K562 (cell line): ENCODE data around the gene FABP2. TPM values are rescaled to one million over a fixed set of nuclear protein-coding genes. Genes with fewer than 3 reads are reported as not detected.

ENCODE experiments used
- ATAC-seq: fragments of 200-7000 bp; cut with Tn5 transposase; 3 replicates; pipeline ENCODE4 v1.9.1; 2020; ENCODE audit warnings: moderate library complexity
- BruUV-seq: library from RNA; stranded (reverse); fragments of 400-500 nt; replicated peaks from 2 replicates; lab custom pipeline; 2021; lab: Mats Ljungman, UMichigan
- CTCF ChIA-PET: fragments of 300-600 bp; formaldehyde crosslinking; extraction: SDS; loops from one replicate; lab custom pipeline; 2021; ENCODE audit warnings: low intra/inter-chr PET ratio; lab: Yijun Ruan, JAX
- POLR2A ChIA-PET: fragments of 300-600, 350-650 bp; sonication (Branson Sonifier 250); formaldehyde crosslinking; extraction: SDS; loops from one replicate; lab custom pipeline; 2021; ENCODE audit warnings: antibody characterized with exemption, inconsistent platforms; lab: Yijun Ruan, JAX
- DNase-seq, 4 experiments: peaks; one replicate each; pipeline versions ENCODE4 v3.0.0 to v3.0.0-alpha.2; 2011 to 2018; ENCODE audit warnings: low spot score in 3 of 4, mixed read lengths in 3 of 4; ENCODE audit errors: extremely low read depth in 1 of 4
- FAIRE-seq: peaks from 2 replicates; lab custom pipeline; 2011; peaks lifted over from hg19 to GRCh38; lab: Jason Lieb, UNC
- H2AFZ ChIP-seq: 2 replicates; pipeline ENCODE4 v1.6.0; 2011; ENCODE audit warnings: low read depth, low read length, control low read depth, inconsistent platforms
- H3K27ac ChIP-seq: fragments of 200-600 bp; 3 replicates; pipeline ENCODE4 v1.8.0; 2011; ENCODE audit warnings: low read depth, mild to moderate bottlenecking, control low read depth, inconsistent platforms, low read length, moderate library complexity, mixed read lengths; ENCODE audit errors: extremely low read depth
- H3K27me3 ChIP-seq, 2 experiments: fragments of 300-600 bp in 1 of 2; 2 replicates in 1 of 2; 3 replicates in 1 of 2; pipeline versions ENCODE4 v1.6.0 to v1.8.0; 2011; ENCODE audit warnings: inconsistent platforms in 2 of 2, low read length in 2 of 2, mild to moderate bottlenecking in 1 of 2, mixed read lengths in 1 of 2, moderate library complexity in 1 of 2; ENCODE audit not compliant: control insufficient read depth in 2 of 2, insufficient read depth in 2 of 2
- H3K36me3 ChIP-seq: fragments of 300-600 bp; 3 replicates; pipeline ENCODE4 v1.8.0; 2011; ENCODE audit warnings: mild to moderate bottlenecking, low read length, inconsistent platforms; ENCODE audit not compliant: control insufficient read depth, insufficient read depth
- H3K4me1 ChIP-seq, 2 experiments: fragments of 200-600 bp in 1 of 2; replicated peaks in 1 of 2; 2 replicates in 1 of 2; 3 replicates in 1 of 2; pipeline versions ENCODE4 v1.5.1 to v1.8.0; 2011; ENCODE audit warnings: inconsistent platforms in 2 of 2, low read length in 2 of 2, mild to moderate bottlenecking in 1 of 2, mixed read lengths in 1 of 2, moderate library complexity in 1 of 2; ENCODE audit not compliant: control insufficient read depth in 2 of 2, insufficient read depth in 2 of 2
- H3K4me2 ChIP-seq: 2 replicates; pipeline ENCODE4 v1.6.1; 2011; ENCODE audit warnings: low read length, control low read depth, inconsistent platforms, mixed read lengths; ENCODE audit not compliant: insufficient read depth
- H3K4me3 ChIP-seq: fragments of 200-600 bp; sonication (generic), shearing (Covaris generic); 2 replicates; pipeline ENCODE4 v1.5.1; 2016; ENCODE audit warnings: control low read depth, inconsistent platforms
- H3K79me2 ChIP-seq: fragments of 200-600 bp; 3 replicates; pipeline ENCODE4 v1.8.0; 2011; ENCODE audit warnings: low read length, inconsistent platforms; ENCODE audit not compliant: control insufficient read depth, insufficient read depth
- H3K9ac ChIP-seq, 2 experiments: 2 replicates each; pipeline versions ENCODE4 v1.6.0 to v1.6.1; 2011; ENCODE audit warnings: low read depth in 2 of 2, low read length in 2 of 2, control low read depth in 1 of 2, inconsistent platforms in 1 of 2, mild to moderate bottlenecking in 1 of 2, mixed read lengths in 1 of 2; ENCODE audit not compliant: insufficient read depth in 1 of 2
- H3K9me1 ChIP-seq: one replicate; pipeline ENCODE4 v1.6.0; 2011; ENCODE audit warnings: inconsistent platforms, mild to moderate bottlenecking, low read length, moderate library complexity; ENCODE audit not compliant: control insufficient read depth, insufficient read depth
- H3K9me3 ChIP-seq: replicated peaks from 2 replicates; pipeline ENCODE4 v1.5.1; 2011; ENCODE audit warnings: low read depth, low read length, inconsistent platforms; ENCODE audit not compliant: control insufficient read depth, insufficient read depth
- H4K20me1 ChIP-seq: replicated peaks from 2 replicates; pipeline ENCODE4 v1.6.1; 2011; ENCODE audit warnings: low read length, inconsistent platforms, mixed read lengths; ENCODE audit not compliant: control insufficient read depth, insufficient read depth
- BHLHE40 ChIP-seq: IDR thresholded peaks from 2 replicates; pipeline ENCODE4 v1.6.1; 2011; ENCODE audit warnings: low read length, improper control_type of control experiment
- CREM ChIP-seq: IDR thresholded peaks from 2 replicates; pipeline ENCODE4 v1.6.1; 2014; ENCODE audit warnings: antibody characterized with exemption, low read depth
- CSDE1 ChIP-seq, 2 experiments: fragments of 450-650 bp; IDR thresholded peaks; 2 replicates each; pipeline ENCODE4 v1.6.1; 2016; ENCODE audit warnings: mild to moderate bottlenecking in 1 of 2
- ELF1 ChIP-seq: fragments of 200-800 bp; sonication (Bioruptor generic); IDR thresholded peaks from 2 replicates; pipeline ENCODE4 v1.6.1; 2016; ENCODE audit warnings: missing genetic modification characterization, missing compliant biosample characterization
- FOXK2 ChIP-seq, 2 experiments: fragments of 450-650 bp; IDR thresholded peaks in 1 of 2; conservative IDR thresholded peaks in 1 of 2; 2 replicates each; pipeline ENCODE4 v1.6.1; 2016; ENCODE audit warnings: low read depth in 2 of 2, mild to moderate bottlenecking in 1 of 2
- PHB2 ChIP-seq: fragments of 450-650 bp; IDR thresholded peaks from 2 replicates; pipeline ENCODE4 v1.6.1; 2017; ENCODE audit warnings: low read depth
- POLR3G ChIP-seq: IDR thresholded peaks from 2 replicates; pipeline ENCODE4 v1.6.1; 2011; ENCODE audit not compliant: insufficient read length, insufficient replicate concordance; ENCODE audit errors: extremely low read depth
- TBL1XR1 ChIP-seq, 2 experiments: IDR thresholded peaks; 2 replicates each; pipeline ENCODE4 v1.6.1; 2012; ENCODE audit warnings: improper control_type of control experiment in 2 of 2, low read length in 2 of 2, mild to moderate bottlenecking in 1 of 2
- ZNF561 ChIP-seq: fragments of 450-650 bp; formaldehyde crosslinking; conservative IDR thresholded peaks from 2 replicates; pipeline ENCODE4 v1.4.0; 2020; ENCODE audit warnings: mild to moderate bottlenecking, moderate library complexity
- WGBS: fragments of 100-300 bp; shearing (Covaris generic); methylation state at CpG from one replicate; pipeline ENCODE4 v1.1.6; 2016; ENCODE audit warnings: low coverage, mixed read lengths; ENCODE audit not compliant: insufficient coverage; ENCODE audit errors: missing lambda C conversion rate; 5-methylcytosine and 5-hydroxymethylcytosine counted together
- in situ Hi-C: fragments of 300-500 bp; cut with MboI; formaldehyde crosslinking; loops from 4 replicates; pipeline ENCODE4 v1.15.0; 2018; ENCODE audit warnings: inconsistent platforms, mixed read lengths
- intact Hi-C: fragments of 100-400 bp; cut with micrococcal nuclease; formaldehyde crosslinking; loops from 2 replicates; pipeline ENCODE4 v1.14.2; 2022
- polyA plus RNA-seq, 8 experiments: library from polyadenylated mRNA; depleted of rRNA in 4 of 8; stranded (reverse) in 5 of 8; unstranded in 3 of 8; fragments of >200 nt; fragmentation: Nextera tagmentation in 2 of 8; fragmentation: Illumina TruSeq in 1 of 8; extraction: Ambion mirVana in 2 of 8; extraction: Trizol in 1 of 8; gene quantifications; 2 replicates each; pipeline versions ENCODE4 v1.2.1 to v1.2.3, GENCODE V29; 2011 to 2014; ENCODE audit warnings: inconsistent platforms in 1 of 8, missing spikeins in 1 of 8
- total RNA-seq, 7 experiments: library from RNA; depleted of rRNA in 6 of 7; stranded (reverse); fragments of >200 nt in 6 of 7; fragmentation: Illumina TruSeq in 2 of 7; extraction: Trizol in 2 of 7; gene quantifications; 2 replicates each; pipeline versions ENCODE4 v1.2.1 to v1.2.3, GENCODE V29; 2011 to 2021; ENCODE audit warnings: low replicate concordance in 1 of 7
- TF ChIP-seq, protein P1 (sequence below): IDR thresholded peaks from 2 replicates; pipeline ENCODE4 v1.6.1; 2014; ENCODE audit warnings: antibody characterized with exemption
- TF ChIP-seq, protein P2 (sequence below): fragments of 450-650 bp; formaldehyde crosslinking; conservative IDR thresholded peaks from 2 replicates; pipeline ENCODE4 v1.4.0; 2022; ENCODE audit warnings: mild to moderate bottlenecking, missing genetic modification characterization
- TF ChIP-seq, protein P3 (sequence below): fragments of 250-450 bp; sonication (Bioruptor Pico); IDR thresholded peaks from 2 replicates; pipeline ENCODE4 v1.8.0; 2021; ENCODE audit warnings: moderate library complexity, mild to moderate bottlenecking, inconsistent platforms
- TF ChIP-seq, protein P4 (sequence below): fragments of 450-650 bp; IDR thresholded peaks from 2 replicates; pipeline ENCODE4 v1.6.1; 2016; ENCODE audit warnings: mild to moderate bottlenecking

FABP2 gene
- total and polyA plus RNA-seq, 9 of the 15 experiments (the other 6 are each of a cell fraction or from before 2014, with no cell fraction given): not detected

DNA sequence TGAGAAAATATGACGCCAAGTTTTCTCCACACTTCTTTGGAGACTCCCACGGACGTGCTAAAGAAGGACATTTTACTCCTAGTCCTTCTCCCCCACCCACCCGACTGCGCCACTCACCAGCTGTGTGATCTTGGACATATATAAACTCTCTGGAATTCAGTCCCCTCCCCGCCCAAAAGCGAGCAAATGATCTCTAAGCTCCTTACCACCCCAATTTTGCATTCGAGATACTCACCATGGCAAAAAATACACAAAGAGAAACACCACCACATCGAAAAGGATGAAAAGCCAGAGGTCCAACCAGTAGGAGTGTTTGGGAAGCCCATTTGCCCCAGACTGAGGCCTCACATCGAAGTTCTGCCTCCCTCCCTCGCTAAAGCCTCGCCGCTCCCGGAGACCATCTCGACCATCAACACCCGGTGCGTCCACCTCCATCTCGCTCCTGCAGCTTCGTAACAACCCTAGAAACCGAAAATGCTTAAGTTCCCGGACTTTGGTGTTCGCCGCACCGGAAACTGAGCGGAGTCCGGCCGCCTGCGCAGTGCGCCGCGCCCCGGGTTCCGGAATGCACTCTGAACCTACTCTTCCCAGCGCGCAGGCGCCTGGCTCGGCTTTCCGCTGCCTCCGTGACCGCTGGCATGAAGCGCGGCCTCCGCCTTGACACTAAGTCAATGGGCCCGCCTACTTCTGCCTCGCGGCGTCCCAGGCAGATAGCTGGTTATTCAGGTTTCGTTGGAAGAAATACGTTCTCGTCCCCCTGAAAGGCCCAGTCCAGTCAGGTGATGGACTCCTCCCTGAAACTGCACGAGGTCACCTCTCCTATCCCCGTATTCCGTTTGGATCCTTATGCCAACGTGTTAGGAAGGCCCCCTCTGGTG is 21.6 kb downstream of the FABP2 start:
- Histone ChIP-seq H3K27ac (peak overlapping the region; percentile 80), H3K36me3 (peaks cover 23% of the 10 kb centered on the region; the same call in 2 of the 3 replicates), H3K4me2 (peak overlapping the region; percentile 87), H3K9ac (peak overlapping the region; percentile 78 to 93), H3K79me2 (peaks cover 26% of the 10 kb centered on the region), H3K27me3 (no peaks in the 10 kb centered on the region), H3K9me1 (no peaks in the 10 kb centered on the region), H3K4me3 (peak overlapping the region; percentile 58), H3K4me1 (peaks cover 5 to 11% of the 10 kb centered on the region in 2 experiments; a peak in 3 of 5 replicates), H4K20me1 (no peaks in the 10 kb centered on the region), H2AFZ (peak overlapping the region; percentile 100), H3K9me3 (no peaks in the 10 kb centered on the region)
- under 1% methylated on average over 54 of the region's 54 CpGs for WGBS
- FAIRE-seq: peak; percentile 86
- ATAC-seq: peak; percentile 99
- BruUV-seq: no TSS peak
- intact Hi-C loops (no loop called here), in situ Hi-C loops (no loop called here)
- DNase-seq: peak; percentile 75 to 94 (median 82)
- ChIA-PET POLR2A (interaction anchor here (0.8 to 2.0 kb wide), 2 partner anchors 88 to 615 kb away, joined by 3 to 13 read pairs; partner anchors contain the start of genes METTL14 and USP53), CTCF (interaction anchor here (0.6 kb wide), 1 partner anchor 330 kb away, joined by 3 read pairs; no protein-coding TSS in a partner anchor)
- TF ChIP-seq ELF1 (tag): peak; percentile 56; the same call in 1 of the 2 replicates
- TF ChIP-seq CSDE1 (IDR thresholded peaks at IDR 0.05): no peak
- peak; percentile 48 to 65; a peak in 2 of 4 replicates for TF ChIP-seq FOXK2 (conservative IDR thresholded peaks at IDR 0.05 in 1 of 2, IDR thresholded peaks at IDR 0.05 in 1 of 2; ENCODE audit: low read depth in 2 of 2)
- TF ChIP-seq ZNF561 (CRISPR knock-in tag): no peak
- TF ChIP-seq, protein P1, sequence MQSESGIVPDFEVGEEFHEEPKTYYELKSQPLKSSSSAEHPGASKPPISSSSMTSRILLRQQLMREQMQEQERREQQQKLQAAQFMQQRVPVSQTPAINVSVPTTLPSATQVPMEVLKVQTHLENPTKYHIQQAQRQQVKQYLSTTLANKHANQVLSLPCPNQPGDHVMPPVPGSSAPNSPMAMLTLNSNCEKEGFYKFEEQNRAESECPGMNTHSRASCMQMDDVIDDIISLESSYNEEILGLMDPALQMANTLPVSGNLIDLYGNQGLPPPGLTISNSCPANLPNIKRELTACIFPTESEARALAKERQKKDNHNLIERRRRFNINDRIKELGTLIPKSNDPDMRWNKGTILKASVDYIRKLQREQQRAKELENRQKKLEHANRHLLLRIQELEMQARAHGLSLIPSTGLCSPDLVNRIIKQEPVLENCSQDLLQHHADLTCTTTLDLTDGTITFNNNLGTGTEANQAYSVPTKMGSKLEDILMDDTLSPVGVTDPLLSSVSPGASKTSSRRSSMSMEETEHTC: no peak
- no peak for TF ChIP-seq POLR3G
- no peak; the same call in 1 of the 2 replicates for TF ChIP-seq BHLHE40
- TF ChIP-seq, protein P2, sequence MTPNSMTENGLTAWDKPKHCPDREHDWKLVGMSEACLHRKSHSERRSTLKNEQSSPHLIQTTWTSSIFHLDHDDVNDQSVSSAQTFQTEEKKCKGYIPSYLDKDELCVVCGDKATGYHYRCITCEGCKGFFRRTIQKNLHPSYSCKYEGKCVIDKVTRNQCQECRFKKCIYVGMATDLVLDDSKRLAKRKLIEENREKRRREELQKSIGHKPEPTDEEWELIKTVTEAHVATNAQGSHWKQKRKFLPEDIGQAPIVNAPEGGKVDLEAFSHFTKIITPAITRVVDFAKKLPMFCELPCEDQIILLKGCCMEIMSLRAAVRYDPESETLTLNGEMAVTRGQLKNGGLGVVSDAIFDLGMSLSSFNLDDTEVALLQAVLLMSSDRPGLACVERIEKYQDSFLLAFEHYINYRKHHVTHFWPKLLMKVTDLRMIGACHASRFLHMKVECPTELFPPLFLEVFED (CRISPR knock-in tag): no peak
- TF ChIP-seq CREM: no peak; the same call in 1 of the 2 replicates
- no peak for TF ChIP-seq PHB2
- TF ChIP-seq, protein P3, sequence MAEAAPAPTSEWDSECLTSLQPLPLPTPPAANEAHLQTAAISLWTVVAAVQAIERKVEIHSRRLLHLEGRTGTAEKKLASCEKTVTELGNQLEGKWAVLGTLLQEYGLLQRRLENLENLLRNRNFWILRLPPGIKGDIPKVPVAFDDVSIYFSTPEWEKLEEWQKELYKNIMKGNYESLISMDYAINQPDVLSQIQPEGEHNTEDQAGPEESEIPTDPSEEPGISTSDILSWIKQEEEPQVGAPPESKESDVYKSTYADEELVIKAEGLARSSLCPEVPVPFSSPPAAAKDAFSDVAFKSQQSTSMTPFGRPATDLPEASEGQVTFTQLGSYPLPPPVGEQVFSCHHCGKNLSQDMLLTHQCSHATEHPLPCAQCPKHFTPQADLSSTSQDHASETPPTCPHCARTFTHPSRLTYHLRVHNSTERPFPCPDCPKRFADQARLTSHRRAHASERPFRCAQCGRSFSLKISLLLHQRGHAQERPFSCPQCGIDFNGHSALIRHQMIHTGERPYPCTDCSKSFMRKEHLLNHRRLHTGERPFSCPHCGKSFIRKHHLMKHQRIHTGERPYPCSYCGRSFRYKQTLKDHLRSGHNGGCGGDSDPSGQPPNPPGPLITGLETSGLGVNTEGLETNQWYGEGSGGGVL (CRISPR knock-in tag): no peak
- 0 out of 4 replicates have a peak, but pooled peaks of 1 of the 2 experiments have one; percentile 19 for TF ChIP-seq TBL1XR1 (IDR thresholded peaks at IDR 0.05; ENCODE audit: low read length in 2 of 2)
- TF ChIP-seq, protein P4, sequence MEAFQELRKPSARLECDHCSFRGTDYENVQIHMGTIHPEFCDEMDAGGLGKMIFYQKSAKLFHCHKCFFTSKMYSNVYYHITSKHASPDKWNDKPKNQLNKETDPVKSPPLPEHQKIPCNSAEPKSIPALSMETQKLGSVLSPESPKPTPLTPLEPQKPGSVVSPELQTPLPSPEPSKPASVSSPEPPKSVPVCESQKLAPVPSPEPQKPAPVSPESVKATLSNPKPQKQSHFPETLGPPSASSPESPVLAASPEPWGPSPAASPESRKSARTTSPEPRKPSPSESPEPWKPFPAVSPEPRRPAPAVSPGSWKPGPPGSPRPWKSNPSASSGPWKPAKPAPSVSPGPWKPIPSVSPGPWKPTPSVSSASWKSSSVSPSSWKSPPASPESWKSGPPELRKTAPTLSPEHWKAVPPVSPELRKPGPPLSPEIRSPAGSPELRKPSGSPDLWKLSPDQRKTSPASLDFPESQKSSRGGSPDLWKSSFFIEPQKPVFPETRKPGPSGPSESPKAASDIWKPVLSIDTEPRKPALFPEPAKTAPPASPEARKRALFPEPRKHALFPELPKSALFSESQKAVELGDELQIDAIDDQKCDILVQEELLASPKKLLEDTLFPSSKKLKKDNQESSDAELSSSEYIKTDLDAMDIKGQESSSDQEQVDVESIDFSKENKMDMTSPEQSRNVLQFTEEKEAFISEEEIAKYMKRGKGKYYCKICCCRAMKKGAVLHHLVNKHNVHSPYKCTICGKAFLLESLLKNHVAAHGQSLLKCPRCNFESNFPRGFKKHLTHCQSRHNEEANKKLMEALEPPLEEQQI: 0 out of 2 replicates have a peak, but pooled peaks have one; percentile 13
